Measurements from ENCODE around the gene WFDC13. TPM values are rescaled to one million over a fixed set of nuclear protein-coding genes. Genes with fewer than 3 reads are reported as not detected.

The WFDC13 gene
- polyA plus RNA-seq, 3 donors, result not detected

Other genes starting within 250 kb of the WFDC13 start
- 100 to 1,000 TPM; 204 to 219 (median 205) TPM for gene WFDC2, start 232.3 kb upstream of the WFDC13 start, polyA plus RNA-seq (ENCODE audit: insufficient read length in 3 of 3)
- not detected for gene SPINT3, start 186.4 kb upstream of the WFDC13 start, polyA plus RNA-seq (ENCODE audit: insufficient read length in 3 of 3)
- gene WFDC6, start 162.6 kb upstream of the WFDC13 start, polyA plus RNA-seq (ENCODE audit: insufficient read length in 3 of 3), result under 1 TPM in 1 of 3 donors, not detected in 2; 0.37 TPM
- under 1 TPM; 0.20 to 0.47 (median 0.36) TPM for gene EPPIN, start 154.6 kb upstream of the WFDC13 start, polyA plus RNA-seq (ENCODE audit: insufficient read length in 3 of 3)
- gene WFDC8, start 122.8 kb upstream of the WFDC13 start, polyA plus RNA-seq (ENCODE audit: insufficient read length in 3 of 3), result under 1 TPM in 1 of 3 donors, not detected in 2; 0.24 TPM
- gene WFDC10A, start 72.3 kb upstream of the WFDC13 start, polyA plus RNA-seq (ENCODE audit: insufficient read length in 3 of 3), result not detected
- gene WFDC9, start 70.8 kb upstream of the WFDC13 start, polyA plus RNA-seq (ENCODE audit: insufficient read length in 3 of 3), result not detected
- not detected for gene WFDC11, start 31.8 kb upstream of the WFDC13 start, polyA plus RNA-seq (ENCODE audit: insufficient read length in 3 of 3)
- gene WFDC10B, start 3.0 kb downstream of the WFDC13 start, polyA plus RNA-seq (ENCODE audit: insufficient read length in 3 of 3), result not detected
- not detected for gene SPINT4, start 20.3 kb downstream of the WFDC13 start, polyA plus RNA-seq (ENCODE audit: insufficient read length in 3 of 3)
- gene WFDC3, start 89.8 kb downstream of the WFDC13 start, polyA plus RNA-seq (ENCODE audit: insufficient read length in 3 of 3), result 1 to 10 TPM in 2 of 3 donors, under 1 TPM in 1; 0.36 to 1.6 (median 1.4) TPM
- gene DNTTIP1, start 89.9 kb downstream of the WFDC13 start, polyA plus RNA-seq (ENCODE audit: insufficient read length in 3 of 3), result 10 to 100 TPM; 34.8 to 40.1 (median 39.3) TPM
- gene UBE2C, start 110.6 kb downstream of the WFDC13 start, polyA plus RNA-seq (ENCODE audit: insufficient read length in 3 of 3), result 10 to 100 TPM; 60.5 to 78.8 (median 73.0) TPM
- 1 to 10 TPM in 1 of 3 donors, under 1 TPM in 2; 0.39 to 3.7 (median 0.66) TPM for gene TNNC2, start 125.3 kb downstream of the WFDC13 start, polyA plus RNA-seq (ENCODE audit: insufficient read length in 3 of 3)
- 10 to 100 TPM; 16.1 to 18.4 (median 16.2) TPM for gene SNX21, start 131.8 kb downstream of the WFDC13 start, polyA plus RNA-seq (ENCODE audit: insufficient read length in 3 of 3)
- gene ACOT8, start 155.4 kb downstream of the WFDC13 start, polyA plus RNA-seq (ENCODE audit: insufficient read length in 3 of 3), result 10 to 100 TPM; 27.0 to 29.8 (median 28.1) TPM
- 1 to 10 TPM; 5.9 to 6.5 (median 6.1) TPM for gene ZSWIM3, start 155.6 kb downstream of the WFDC13 start, polyA plus RNA-seq (ENCODE audit: insufficient read length in 3 of 3)
- 10 to 100 TPM; 16.6 to 21.3 (median 17.1) TPM for gene ZSWIM1, start 179.2 kb downstream of the WFDC13 start, polyA plus RNA-seq (ENCODE audit: insufficient read length in 3 of 3)
- 1 to 10 TPM; 3.5 to 9.4 (median 8.2) TPM for gene SPATA25, start 185.6 kb downstream of the WFDC13 start, polyA plus RNA-seq (ENCODE audit: insufficient read length in 3 of 3)
- 10 to 100 TPM in 2 of 3 donors, 1 to 10 TPM in 1; 8.8 to 10.2 (median 10.1) TPM for gene NEURL2, start 189.2 kb downstream of the WFDC13 start, polyA plus RNA-seq (ENCODE audit: insufficient read length in 3 of 3)
- 100 to 1,000 TPM; 126 to 146 (median 146) TPM for gene CTSA, start 189.3 kb downstream of the WFDC13 start, polyA plus RNA-seq (ENCODE audit: insufficient read length in 3 of 3)
- 100 to 1,000 TPM; 140 to 161 (median 155) TPM for gene PLTP, start 210.1 kb downstream of the WFDC13 start, polyA plus RNA-seq (ENCODE audit: insufficient read length in 3 of 3)
- gene PCIF1, start 232.6 kb downstream of the WFDC13 start, polyA plus RNA-seq (ENCODE audit: insufficient read length in 3 of 3), result 10 to 100 TPM; 46.1 to 56.9 (median 53.1) TPM